HepG2 (cell line): Measurements from ENCODE around the gene PIANP.

Experiments used
- EZH2 ChIP-seq: conservative IDR thresholded peaks from 2 replicates; pipeline ENCODE4 v1.6.1; 2012; ENCODE audit warnings: mild to moderate bottlenecking, low read depth, low read length, moderate library complexity
- MXI1 ChIP-seq: IDR thresholded peaks from 3 replicates; pipeline ENCODE4 v1.6.1; 2012; ENCODE audit warnings: low read depth, low read length, inconsistent platforms, borderline replicate concordance
- NFYC ChIP-seq: IDR thresholded peaks from 2 replicates; pipeline ENCODE4 v1.6.1; 2016; ENCODE audit warnings: missing genetic modification reagents, missing compliant biosample characterization
- ZNF232 ChIP-seq: sonication (generic); formaldehyde crosslinking; IDR thresholded peaks from 2 replicates; pipeline ENCODE4 v1.4.0; 2020; ENCODE audit warnings: missing genetic modification reagents, borderline replicate concordance
- ZNF569 ChIP-seq: sonication (generic); formaldehyde crosslinking; IDR thresholded peaks from 2 replicates; pipeline ENCODE4 v1.5.0; 2020; ENCODE audit warnings: mild to moderate bottlenecking, missing genetic modification reagents, moderate library complexity, borderline replicate concordance
- ZNF576 ChIP-seq: sonication (generic); formaldehyde crosslinking; IDR thresholded peaks from 2 replicates; pipeline ENCODE4 v1.4.0; 2020; ENCODE audit warnings: mild to moderate bottlenecking, missing genetic modification reagents

GRCh38 chr12:6653987-6654386 lies 46.6 kb downstream of the PIANP start:
- no peak for TF ChIP-seq ZNF569 (CRISPR knock-in tag)
- TF ChIP-seq EZH2 = no peak
- no peak for TF ChIP-seq ZNF232
- TF ChIP-seq MXI1 = no peak
- no peak for TF ChIP-seq NFYC (CRISPR knock-in tag)
- TF ChIP-seq ZNF576 (CRISPR knock-in tag) = no peak
